Kidney capillary endothelial cell (primary cell): ENCODE data around the gene TP53I3.
"Not testable (repeated sequence)": the region's sequence is repeated elsewhere in the genome, so short reads cannot be mapped to it uniquely, and the experiment has no call there.

ENCODE experiments used
- DNase-seq: peaks from one replicate; pipeline ENCODE4 v3.0.0-alpha.2; 2018; ENCODE audit warnings: low spot score

TP53I3 gene

GRCh38 chr2:24095171-24095677 lies 10.6 kb upstream of the TP53I3 start:
- DNase-seq = not testable (repeated sequence)

- DNase-seq = not testable (repeated sequence)
These were observed 8.6 kb upstream of the TP53I3 start for GRCh38 chr2:24093270-24093669.

- DNase-seq = no peak
These were observed 4.3 kb upstream of the TP53I3 start for GRCh38 chr2:24088821-24089359.

DNA sequence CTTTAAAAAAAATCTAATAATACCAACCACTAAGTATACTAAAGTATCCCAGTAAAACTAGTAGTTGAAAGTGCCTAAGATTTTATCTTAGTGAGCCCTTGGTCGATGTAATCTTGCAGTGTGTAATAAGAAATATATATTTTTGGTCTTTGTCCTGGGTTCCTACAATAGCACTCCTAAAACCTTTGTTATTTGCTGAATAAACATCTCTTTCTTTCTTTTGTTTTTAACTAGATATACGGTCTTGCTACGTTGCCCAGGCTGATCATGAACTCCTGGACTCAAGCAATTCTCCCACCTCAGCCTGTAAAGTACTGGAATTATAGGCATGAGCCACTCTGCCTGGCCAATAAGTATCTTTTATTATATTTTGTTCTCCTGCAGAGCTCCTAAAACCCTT lies 2.4 kb upstream of the TP53I3 start:
- DNase-seq = no peak

DNA sequence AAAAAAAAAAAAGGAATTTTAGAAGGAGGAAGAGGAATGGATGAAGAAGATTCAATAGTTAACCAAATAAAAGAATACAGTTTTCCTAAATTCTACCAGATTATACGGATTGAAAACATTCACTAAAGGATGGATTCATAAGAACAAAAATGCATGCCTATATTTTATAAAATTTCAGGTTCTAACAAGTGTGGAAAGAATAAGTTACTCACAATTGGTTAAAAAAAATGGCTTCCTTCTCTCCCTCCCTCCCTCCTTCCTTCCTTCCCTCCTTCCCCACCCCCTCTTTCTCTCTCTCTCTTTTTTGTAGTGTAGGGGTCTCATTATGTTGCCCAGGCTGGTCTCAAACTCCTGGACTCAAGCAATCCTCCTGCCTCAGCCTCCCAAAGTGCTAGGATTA lies 1.6 kb upstream of the TP53I3 start:
- DNase-seq = no peak

GRCh38 chr2:24085200-24085489 lies 511 bp upstream of the TP53I3 start:
- DNase-seq = no peak

DNA sequence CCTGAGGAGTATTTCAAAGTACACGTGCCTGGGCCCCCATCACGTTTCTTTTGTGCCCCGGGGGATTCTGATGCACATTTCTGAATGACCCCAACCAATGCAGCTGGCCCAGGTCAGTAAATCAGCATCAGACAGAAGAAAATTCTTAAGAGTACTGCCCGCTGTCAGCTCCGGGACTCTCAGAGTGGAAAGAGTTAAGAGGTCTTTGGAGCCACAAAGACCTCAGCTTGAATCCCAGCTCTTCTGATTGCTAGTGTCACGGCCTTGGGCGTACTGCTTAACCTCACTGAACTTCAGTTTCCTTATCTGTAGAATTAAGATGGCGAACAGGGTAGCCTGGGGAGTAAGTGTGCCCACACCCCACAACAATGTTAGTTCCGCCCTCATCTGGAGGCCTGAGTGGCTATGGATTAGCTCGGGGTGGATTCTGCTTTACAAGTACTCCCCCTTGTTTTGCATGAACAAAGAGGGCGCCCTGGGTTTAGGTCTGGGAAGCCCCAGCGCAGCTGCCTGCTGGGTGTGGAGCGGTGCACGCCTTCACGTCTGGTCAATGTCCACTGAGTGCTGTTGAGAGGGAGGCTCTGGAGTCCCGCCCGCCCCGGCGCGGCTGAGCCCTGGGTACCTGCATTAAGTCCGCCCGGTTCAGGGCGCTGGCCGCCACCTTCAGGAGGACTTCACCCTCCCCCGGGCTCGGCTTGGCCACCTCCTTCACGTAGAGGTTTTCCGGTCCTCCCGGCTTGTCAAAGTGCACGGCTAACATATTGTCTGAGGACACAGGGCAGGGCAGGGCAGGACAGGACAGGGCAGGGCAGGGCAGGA lies 858 bp downstream of the TP53I3 start:
- DNase-seq = peak; percentile 63

DNA sequence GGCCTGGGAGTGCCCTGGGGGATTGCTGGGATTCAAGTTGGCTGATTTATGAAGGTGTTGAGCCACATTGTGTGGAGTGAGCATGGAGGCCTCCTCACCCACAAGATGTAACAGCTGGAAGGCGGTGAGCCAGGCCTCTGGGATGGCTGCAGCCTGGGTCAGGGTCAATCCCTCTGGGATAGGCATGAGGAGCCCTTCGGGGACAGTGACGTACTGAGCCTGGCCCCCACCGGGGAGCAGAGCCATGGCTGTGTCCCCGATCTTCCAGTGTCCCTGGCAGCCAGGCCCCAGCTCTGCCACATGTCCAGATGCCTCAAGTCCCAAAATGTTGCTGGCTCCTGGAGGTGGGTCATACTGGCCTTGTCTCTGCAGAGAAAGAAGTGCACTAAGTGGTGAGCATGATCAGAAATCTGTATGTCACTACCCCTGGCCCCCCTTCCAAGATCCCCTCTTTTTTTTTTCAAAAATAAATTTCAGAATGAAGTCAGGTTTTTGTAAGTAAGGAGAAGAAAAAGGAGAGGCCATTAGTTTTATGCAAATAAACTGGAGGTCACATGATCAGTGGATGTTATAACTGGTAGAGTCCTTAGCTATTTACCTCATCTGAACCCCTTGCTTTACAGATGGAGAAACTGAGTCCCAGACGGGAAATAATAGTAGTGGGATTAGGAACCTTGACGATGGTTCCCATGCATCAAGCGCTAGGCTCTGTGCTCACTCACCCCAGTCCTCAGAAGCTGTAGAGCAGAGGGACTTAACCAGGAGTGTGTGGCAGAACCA lies 1.7 kb downstream of the TP53I3 start:
- DNase-seq = no peak

DNA sequence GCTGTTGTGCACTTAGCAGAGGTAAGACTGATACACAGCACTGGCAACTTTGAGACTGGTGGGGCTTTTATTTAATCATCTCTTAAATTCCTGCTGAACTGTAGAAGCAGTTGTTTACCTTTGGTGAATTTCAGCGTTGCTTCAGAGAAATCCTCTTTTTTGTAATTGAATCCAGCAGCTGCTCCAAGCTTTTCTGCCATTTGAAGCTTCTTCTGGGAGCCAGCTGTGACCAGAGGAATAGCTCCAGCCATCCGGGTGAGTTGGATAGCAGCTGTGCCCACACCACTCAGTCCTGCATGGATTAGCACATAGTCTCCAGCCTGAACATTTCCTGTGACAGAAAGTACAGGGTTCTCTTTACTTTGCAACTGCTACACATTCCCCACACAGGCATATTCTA lies 3.9 kb downstream of the TP53I3 start:
- DNase-seq = no peak

- no peak for DNase-seq
These were observed 6.8 kb downstream of the TP53I3 start for GRCh38 chr2:24077879-24078278.

GRCh38 chr2:24077535-24077877 lies 7.1 kb downstream of the TP53I3 start:
- DNase-seq = no peak

DNA sequence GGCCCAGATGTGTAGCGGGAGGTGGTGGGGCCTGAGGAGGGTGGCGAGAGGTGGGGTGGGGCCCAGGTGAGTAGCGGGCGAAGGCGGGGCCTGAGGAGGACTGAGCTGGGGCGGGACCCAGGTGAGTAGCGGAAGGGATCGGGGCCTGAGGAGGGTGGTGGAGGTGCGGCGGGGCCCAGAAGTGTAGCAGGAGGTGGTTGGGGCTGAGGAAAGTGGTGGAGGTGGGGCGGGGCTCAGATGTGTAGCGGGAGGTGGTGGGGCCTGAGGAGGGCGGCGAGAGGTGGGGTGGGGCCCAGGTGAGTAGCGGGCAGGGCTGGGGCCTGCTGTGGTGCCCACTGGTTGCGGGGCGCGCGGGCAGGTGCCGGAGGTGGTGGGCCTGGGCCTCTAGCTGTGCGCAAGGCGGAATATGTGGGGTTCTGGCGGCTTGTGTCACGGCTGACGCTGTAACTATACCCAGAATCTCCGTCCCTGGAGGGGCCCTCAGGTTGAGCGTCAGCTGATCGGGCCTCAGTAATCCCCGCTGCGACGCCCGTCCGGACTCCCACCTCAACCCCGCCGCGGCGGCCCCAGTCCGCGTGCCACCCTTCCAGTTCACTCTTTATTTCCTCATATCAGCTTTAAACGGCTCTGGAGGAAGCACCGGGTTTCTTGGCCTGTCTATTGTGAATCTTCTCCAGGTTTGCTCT lies 7.6 kb downstream of the TP53I3 start:
- no peak for DNase-seq

DNA sequence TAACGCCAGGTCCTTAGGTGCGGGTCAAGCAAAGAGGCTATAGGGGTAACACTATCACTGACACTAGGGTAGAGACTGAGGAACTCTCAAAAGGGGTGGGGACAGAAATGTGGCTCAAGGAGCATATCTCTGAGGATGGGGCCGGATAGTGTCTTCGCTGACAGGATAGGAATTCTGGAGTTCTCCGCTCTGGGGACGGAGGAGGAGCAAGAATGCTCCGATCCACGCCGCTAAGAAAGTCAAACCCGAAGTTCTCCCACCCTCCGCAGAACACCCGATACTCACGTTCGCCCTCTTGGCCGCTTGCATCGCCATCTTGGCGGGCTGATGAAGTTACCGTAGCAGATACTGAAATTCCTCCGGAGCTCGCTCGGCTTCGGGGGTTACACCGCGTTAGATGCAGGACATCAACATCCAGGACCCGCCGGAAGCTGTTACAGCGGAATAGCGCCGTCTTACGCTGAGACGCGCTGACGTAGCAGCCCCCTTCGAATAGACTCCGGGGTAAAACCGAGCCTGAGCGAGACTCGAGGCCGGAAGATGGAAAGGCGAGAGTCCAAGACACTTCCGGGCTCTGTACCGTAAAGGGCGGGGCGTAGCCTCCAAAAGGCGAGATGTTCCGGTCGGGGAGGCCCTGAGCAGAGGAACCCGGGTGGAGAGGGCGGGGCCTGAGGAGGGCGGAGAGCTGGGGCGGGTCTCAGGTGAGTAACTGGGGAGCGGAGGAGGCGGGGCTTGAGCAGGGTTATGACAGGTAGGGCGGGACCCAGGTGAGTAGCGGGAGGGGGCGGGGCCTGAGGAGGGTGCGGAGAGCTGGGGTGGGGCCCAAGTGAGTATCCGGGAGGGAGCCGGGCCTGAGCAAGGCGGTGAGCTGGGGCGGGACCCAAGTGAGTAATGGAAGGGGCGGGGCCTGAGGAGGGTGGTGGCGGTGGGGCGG lies 8.5 kb downstream of the TP53I3 start, which contains the start of gene SF3B6:
TSS of gene SF3B6 (minus strand) at position 412 of the 934 bp plus-strand sequence. CDS start at position 315, 97 bp downstream.
- DNase-seq = peak; percentile 96

- DNase-seq = no peak
These were observed 9.4 kb downstream of the TP53I3 start for GRCh38 chr2:24075259-24075658.

GRCh38 chr2:24073816-24074215 lies 10.8 kb downstream of the TP53I3 start:
- no peak for DNase-seq

GRCh38 chr2:24072259-24072658 lies 12.4 kb downstream of the TP53I3 start:
- no peak for DNase-seq

DNA sequence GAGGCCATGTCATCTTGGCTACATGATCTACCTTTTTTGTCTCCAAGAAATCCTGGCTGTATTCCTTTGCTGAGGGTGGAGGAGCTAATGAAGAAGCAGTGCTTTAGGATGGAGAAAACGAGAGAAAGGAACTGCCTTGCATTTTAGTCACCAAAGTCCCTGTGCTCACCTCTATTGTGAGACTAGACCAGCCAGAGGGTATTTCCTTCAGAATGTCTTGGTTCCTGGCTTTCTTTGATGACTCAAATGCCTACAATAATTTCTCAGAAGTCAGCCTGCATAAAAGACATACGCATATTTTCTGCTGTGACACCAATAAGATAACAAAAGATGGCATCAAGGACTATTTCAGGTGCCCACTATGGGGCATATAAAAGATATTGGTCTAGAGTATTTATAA lies 19.3 kb downstream of the TP53I3 start:
- no peak for DNase-seq

DNA sequence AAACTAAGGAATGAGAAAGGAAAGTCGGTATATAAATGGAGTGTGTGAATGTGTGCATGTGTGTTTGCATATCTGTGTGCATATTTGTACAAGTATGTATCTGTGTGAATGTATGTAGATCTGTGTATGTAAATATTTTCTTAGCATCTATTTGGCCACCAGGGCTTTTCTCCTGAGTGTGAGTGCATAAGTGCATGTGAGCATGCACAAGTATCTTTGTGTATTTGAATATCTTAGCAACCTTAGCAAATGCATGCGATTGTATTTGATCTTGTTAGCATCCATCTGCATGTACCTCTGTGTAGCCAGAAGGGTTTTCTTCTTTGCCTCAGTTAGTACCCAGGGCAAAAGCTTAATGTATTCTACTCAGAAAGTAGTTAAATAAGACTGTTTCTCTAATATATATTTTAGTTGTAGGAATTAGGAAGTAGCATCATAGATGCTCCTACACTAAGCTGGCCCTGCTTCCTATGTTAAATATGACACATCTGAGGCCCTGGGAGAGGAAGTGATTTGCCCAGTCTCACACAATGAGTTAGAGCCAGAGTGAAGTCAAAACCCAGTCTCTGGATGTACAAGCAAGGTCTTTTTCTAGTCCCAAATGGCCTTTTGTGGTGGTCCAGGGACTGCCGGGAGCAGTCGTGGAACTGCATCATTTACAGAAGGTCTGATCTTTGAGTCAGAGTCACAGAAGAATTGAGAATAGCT lies 25.9 kb downstream of the TP53I3 start:
- DNase-seq = peak; percentile 76

DNA sequence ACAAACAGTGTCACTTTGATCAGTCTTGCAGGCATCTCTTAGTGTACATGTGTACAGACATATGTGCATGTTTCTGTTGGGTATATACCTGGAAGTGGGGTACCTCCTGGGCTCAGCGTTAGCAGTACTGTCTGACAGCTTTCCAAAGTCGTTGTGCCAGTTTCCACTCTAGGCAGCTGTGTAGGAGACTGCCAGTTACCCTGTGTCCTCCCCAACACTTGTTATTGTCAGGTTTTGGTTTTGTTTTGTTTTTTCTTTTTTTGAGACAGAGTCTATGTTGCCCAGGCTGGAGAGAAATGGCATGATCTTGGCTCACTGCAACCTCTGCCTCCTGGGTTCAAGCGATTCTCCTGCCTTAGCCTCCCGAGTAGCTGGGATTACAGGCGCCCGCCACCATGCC lies 28.9 kb downstream of the TP53I3 start:
- no peak for DNase-seq

DNA sequence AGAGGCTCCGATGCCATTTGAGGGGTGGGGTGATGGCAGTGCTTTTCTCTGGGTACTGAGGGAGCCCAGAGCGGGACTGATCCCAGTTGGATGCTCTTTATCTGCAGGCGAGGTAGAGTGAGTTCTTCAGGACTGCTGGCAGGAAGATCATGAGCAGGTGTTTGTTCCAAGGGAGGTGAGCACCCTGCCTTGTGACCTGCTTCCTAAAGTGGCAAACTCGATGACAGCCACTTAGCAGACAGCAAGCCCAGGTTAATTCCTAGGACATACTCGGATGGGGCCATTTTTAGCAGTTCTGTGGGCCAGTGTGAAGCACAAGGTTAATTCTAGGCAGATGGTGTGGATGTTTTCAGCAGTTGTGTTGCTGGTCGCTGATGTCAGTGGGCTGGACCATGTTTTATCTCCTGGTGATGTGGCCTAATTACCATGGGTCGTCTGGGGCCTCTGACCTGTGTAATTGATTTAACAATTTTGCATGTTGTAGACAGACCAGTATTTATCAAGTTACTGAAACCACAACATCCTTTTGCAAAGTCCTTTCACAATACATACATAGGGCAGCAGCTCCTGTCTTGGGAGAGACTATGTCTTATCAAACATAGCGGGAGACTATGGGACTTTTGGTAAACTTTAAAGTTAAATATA lies 30.1 kb downstream of the TP53I3 start:
- DNase-seq = no peak
